WTC11 (cell line): ENCODE data around the gene MRC1.

Source experiments
- ATF2 ChIP-seq: sonication (generic); formaldehyde crosslinking; IDR thresholded peaks from 2 replicates; pipeline ENCODE4 v1.8.1; 2022; ENCODE audit warnings: low read depth, missing genetic modification reagents, borderline replicate concordance
- CTCF ChIP-seq: fragments of 200-600 bp; IDR thresholded peaks from 2 replicates; pipeline ENCODE4 v1.8.0; 2022; ENCODE audit warnings: antibody characterized with exemption
- ESRRA ChIP-seq: sonication (generic); formaldehyde crosslinking; IDR thresholded peaks from 2 replicates; pipeline ENCODE4 v1.8.1; 2022; ENCODE audit warnings: mild to moderate bottlenecking, missing genetic modification reagents, borderline replicate concordance
- FOXP4 ChIP-seq: sonication (generic); formaldehyde crosslinking; IDR thresholded peaks from 2 replicates; pipeline ENCODE4 v1.8.0; 2022; ENCODE audit warnings: mild to moderate bottlenecking, missing genetic modification reagents
- TCF7 ChIP-seq: sonication (generic); formaldehyde crosslinking; IDR thresholded peaks from 2 replicates; pipeline ENCODE4 v1.8.0; 2022; ENCODE audit warnings: mild to moderate bottlenecking, low read depth, missing genetic modification reagents, moderate library complexity
- ZNF232 ChIP-seq: sonication (generic); formaldehyde crosslinking; IDR thresholded peaks from 2 replicates; pipeline ENCODE4 v1.8.0; 2022; ENCODE audit warnings: mild to moderate bottlenecking, missing genetic modification reagents

- TF ChIP-seq ZNF232 (CRISPR knock-in tag) (no peak), ESRRA (no peak), TCF7 (no peak), FOXP4 (no peak), CTCF (no peak), ATF2 (no peak)
These were observed 31.9 kb downstream of the MRC1 start for GRCh38 chr10:17841050-17841449.
